ENCODE results near the gene IMPA2. TPM values are rescaled to one million over a fixed set of nuclear protein-coding genes. Genes with fewer than 3 reads are reported as not detected.
"Not testable (repeated sequence)": the region's sequence is repeated elsewhere in the genome, so short reads cannot be mapped to it uniquely, and the experiment has no call there.

Gene IMPA2
- total RNA-seq, 2 experiments from 2014 or later = 1.7 to 2.5 TPM

DNA sequence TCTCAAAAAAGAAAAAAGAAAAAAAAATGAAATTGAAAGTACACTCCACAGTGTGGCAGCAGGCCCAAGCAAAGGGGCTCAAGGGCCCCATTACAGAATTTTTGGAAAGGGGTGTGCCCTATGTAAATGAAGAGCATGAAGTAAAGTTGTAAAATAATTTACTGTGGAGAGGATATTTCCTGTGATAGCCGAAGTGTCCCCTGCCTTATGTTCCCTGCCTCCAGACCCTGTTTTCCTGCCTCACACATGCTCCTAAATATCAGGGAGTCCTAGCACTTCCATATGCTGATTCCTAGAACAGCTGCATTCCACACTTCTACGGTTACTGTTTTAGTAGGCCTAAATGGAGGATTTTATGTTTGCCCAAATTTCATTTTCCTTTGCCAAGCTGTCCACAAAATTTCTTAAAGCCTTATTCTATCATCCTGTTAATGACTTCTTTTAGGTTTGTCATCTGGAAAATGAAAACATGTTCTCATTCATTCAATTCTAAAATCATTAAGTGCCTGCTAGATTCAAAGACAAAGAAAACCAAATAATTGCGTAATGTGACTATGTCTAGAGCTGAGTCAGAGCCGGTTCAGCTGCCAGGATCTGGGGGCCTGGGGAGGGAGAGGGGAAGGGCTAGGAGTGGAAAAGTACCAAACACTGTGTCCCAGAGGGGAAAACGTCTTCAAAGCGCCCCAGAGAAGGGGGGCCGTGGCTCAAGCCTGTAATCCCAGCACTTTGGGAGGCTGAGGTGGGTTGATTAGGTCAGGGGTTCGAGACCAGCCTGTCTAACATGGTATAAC lies 25.9 kb upstream of the IMPA2 start:
- ATAC-seq (ENCODE audit: poor library complexity) (no peak), DNase-seq (no peak)
- Mint-ChIP-seq H3K36me3 (ENCODE audit: low read depth) (no peaks in the 10 kb centered on the region), H3K4me3 (no peak overlapping the region), H3K27me3 (no peaks in the 10 kb centered on the region), H3K9me3 (peaks cover 9% of the 10 kb centered on the region), H3K4me1 (ENCODE audit: low read depth) (no peaks in the 10 kb centered on the region), H3K27ac (no peak overlapping the region)
- ChIA-PET POLR2A (no interaction called here), CTCF (interaction anchor here (1.6 kb wide), 1 partner anchor 40 kb away, joined by 3 read pairs; no protein-coding TSS in a partner anchor)
- Histone ChIP-seq H3K36me3 (ENCODE audit: insufficient read depth, low read length) (no peaks in the 10 kb centered on the region), H3K27me3 (ENCODE audit: control insufficient read depth in 1 of 2, insufficient read depth in 2 of 2, low read length in 2 of 2) (peaks cover 0 to 4% of the 10 kb centered on the region in 2 experiments), H3K4me3 (ENCODE audit: low read length) (no peak overlapping the region), H3K4me1 (ENCODE audit: insufficient read depth, low read length) (no peaks in the 10 kb centered on the region), H3K27ac (ENCODE audit: low read depth in 1 of 2, low read length in 2 of 2) (no peak overlapping the region), H3K9me3 (ENCODE audit: control insufficient read depth in 1 of 2, insufficient read depth in 1 of 2, low read length in 2 of 2) (peaks cover 5 to 11% of the 10 kb centered on the region in 2 experiments)
- intact Hi-C loops (cut with DNase I, micrococcal nuclease) = no loop called here
- TF ChIP-seq, protein P1, sequence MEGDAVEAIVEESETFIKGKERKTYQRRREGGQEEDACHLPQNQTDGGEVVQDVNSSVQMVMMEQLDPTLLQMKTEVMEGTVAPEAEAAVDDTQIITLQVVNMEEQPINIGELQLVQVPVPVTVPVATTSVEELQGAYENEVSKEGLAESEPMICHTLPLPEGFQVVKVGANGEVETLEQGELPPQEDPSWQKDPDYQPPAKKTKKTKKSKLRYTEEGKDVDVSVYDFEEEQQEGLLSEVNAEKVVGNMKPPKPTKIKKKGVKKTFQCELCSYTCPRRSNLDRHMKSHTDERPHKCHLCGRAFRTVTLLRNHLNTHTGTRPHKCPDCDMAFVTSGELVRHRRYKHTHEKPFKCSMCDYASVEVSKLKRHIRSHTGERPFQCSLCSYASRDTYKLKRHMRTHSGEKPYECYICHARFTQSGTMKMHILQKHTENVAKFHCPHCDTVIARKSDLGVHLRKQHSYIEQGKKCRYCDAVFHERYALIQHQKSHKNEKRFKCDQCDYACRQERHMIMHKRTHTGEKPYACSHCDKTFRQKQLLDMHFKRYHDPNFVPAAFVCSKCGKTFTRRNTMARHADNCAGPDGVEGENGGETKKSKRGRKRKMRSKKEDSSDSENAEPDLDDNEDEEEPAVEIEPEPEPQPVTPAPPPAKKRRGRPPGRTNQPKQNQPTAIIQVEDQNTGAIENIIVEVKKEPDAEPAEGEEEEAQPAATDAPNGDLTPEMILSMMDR (IDR thresholded peaks at IDR 0.05) = no peak

DNA sequence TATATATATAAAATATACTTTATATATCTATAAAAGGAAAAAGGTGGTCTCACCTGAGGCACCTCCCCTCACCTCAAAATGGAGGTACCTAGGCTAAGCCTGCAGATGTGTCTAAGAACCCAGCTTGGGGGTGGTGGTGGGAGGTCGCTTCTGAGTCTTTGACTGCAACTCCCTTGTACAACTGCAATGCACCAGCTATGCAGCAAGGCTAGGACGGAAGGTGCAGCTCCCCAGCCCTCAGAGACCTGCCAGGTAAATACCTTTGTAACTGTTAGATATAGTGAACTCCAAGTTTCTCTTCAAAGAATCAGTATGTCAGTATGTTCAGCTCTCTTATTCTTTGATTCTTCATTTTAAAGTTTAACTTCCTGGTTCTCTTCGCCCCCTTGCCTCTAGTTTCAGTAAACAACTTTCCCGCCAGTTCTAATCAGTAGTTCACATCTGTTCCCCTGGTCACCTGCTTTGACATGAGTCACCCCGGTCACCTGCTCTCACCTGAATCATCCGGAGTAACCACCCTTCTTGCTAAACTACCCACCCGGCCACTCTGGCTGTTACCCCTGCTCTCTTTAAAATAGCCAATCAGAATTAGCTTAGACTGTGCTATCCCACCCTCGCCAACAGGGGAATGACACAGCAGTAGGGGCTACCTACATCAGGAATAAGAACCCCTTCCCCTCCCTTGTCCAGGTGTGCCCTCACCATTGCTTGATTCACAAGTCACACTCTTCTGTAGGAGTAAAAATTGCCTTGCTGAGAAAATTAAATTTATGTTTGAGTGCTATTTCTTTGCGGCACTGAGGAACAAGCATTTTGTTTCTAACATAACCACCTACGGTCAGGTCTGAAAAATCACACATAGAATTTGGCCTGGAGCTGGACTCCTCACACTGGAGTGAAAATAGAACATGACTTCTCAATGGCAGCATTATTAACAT lies 24.7 kb upstream of the IMPA2 start:
- H3K36me3 Mint-ChIP-seq (ENCODE audit: low read depth) = no peaks in the 10 kb centered on the region
- H3K27me3 ChIP-seq (ENCODE audit: control insufficient read depth in 1 of 2, insufficient read depth in 2 of 2, low read length in 2 of 2) = peaks cover 0 to 4% of the 10 kb centered on the region in 2 experiments
- ChIA-PET POLR2A (no interaction called here), CTCF (no interaction called here)
- H3K27ac Mint-ChIP-seq = no peak overlapping the region
- H3K9me3 Mint-ChIP-seq = peaks cover 9% of the 10 kb centered on the region
- H3K4me3 ChIP-seq (ENCODE audit: low read length) = no peak overlapping the region
- no peak overlapping the region for H3K4me3 Mint-ChIP-seq
- H3K36me3 ChIP-seq (ENCODE audit: insufficient read depth, low read length) = no peaks in the 10 kb centered on the region
- ATAC-seq (ENCODE audit: poor library complexity) (no peak), DNase-seq (no peak)
- H3K4me1 ChIP-seq (ENCODE audit: insufficient read depth, low read length) = no peaks in the 10 kb centered on the region
- no peak overlapping the region for H3K27ac ChIP-seq (ENCODE audit: low read depth in 1 of 2, low read length in 2 of 2)
- TF ChIP-seq, protein P1 (IDR thresholded peaks at IDR 0.05) = no peak
- peaks cover 5 to 11% of the 10 kb centered on the region in 2 experiments for H3K9me3 ChIP-seq (ENCODE audit: control insufficient read depth in 1 of 2, insufficient read depth in 1 of 2, low read length in 2 of 2)
- intact Hi-C loops (cut with DNase I, micrococcal nuclease) = no loop called here
- no peaks in the 10 kb centered on the region for H3K4me1 Mint-ChIP-seq (ENCODE audit: low read depth)
- H3K27me3 Mint-ChIP-seq = no peaks in the 10 kb centered on the region

DNA sequence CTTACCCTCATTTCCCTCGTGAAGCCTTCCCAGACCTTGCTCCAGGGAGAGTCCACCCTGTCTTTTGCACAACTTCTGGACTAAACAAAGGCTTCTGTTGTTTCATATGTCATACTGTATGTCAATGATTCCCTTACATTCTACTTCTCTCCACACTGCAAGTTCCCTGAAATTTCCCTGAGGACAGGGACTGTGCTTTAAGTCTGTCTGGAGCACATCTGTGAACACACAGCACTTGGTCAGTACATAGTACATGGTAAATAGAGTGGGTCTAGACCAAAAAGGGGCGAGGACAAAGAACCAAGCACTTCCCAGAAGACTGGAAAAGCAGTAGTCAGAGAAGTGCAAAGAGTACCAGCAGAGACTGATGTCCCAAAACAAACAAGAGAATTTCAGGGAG lies 23.7 kb upstream of the IMPA2 start:
- ChIA-PET POLR2A (no interaction called here), CTCF (no interaction called here)
- Mint-ChIP-seq H3K27ac (no peak overlapping the region), H3K27me3 (no peaks in the 10 kb centered on the region), H3K36me3 (ENCODE audit: low read depth) (no peaks in the 10 kb centered on the region), H3K9me3 (peaks cover 9% of the 10 kb centered on the region), H3K4me1 (ENCODE audit: low read depth) (no peaks in the 10 kb centered on the region), H3K4me3 (no peak overlapping the region)
- Histone ChIP-seq H3K27ac (ENCODE audit: low read depth in 1 of 2, low read length in 2 of 2) (no peak overlapping the region), H3K4me1 (ENCODE audit: insufficient read depth, low read length) (no peaks in the 10 kb centered on the region), H3K9me3 (ENCODE audit: control insufficient read depth in 1 of 2, insufficient read depth in 1 of 2, low read length in 2 of 2) (peaks cover 5 to 11% of the 10 kb centered on the region in 2 experiments), H3K4me3 (ENCODE audit: low read length) (no peak overlapping the region), H3K36me3 (ENCODE audit: insufficient read depth, low read length) (no peaks in the 10 kb centered on the region), H3K27me3 (ENCODE audit: control insufficient read depth in 1 of 2, insufficient read depth in 2 of 2, low read length in 2 of 2) (peaks cover 0 to 4% of the 10 kb centered on the region in 2 experiments)
- intact Hi-C loops (cut with DNase I, micrococcal nuclease) = no loop called here
- DNase-seq = no peak
- TF ChIP-seq, protein P1 (IDR thresholded peaks at IDR 0.05) = no peak
- no peak for ATAC-seq (ENCODE audit: poor library complexity)

DNA sequence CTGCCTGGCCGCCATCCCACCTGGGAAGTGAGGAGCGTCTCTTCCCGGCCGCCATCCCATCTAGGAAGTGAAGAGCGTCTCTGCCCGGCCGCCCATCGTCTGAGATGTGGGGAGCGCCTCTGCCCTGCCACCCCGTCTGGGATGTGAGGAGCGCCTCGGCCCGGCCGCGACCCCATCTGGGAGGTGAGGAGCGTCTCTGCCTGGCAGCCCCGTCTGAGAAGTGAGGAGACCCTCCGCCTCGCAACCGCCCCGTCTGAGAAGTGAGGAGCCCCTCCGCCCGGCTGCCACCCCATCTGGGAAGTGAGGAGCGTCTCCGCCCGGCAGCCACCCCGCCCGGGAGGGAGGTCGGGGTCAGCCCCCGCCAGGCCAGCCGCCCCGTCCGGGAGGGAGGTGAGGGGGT lies 21.7 kb upstream of the IMPA2 start:
- H3K27ac ChIP-seq (ENCODE audit: low read depth in 1 of 2, low read length in 2 of 2); H3K36me3 Mint-ChIP-seq (ENCODE audit: low read depth); CTCF ChIA-PET; H3K4me1 ChIP-seq (ENCODE audit: insufficient read depth, low read length); ATAC-seq (ENCODE audit: poor library complexity); H3K36me3 ChIP-seq (ENCODE audit: insufficient read depth, low read length); POLR2A ChIA-PET; H3K9me3 Mint-ChIP-seq; intact Hi-C loops (cut with DNase I, micrococcal nuclease); DNase-seq; H3K4me3 Mint-ChIP-seq; H3K27me3 Mint-ChIP-seq; H3K4me3 ChIP-seq (ENCODE audit: low read length); H3K27ac Mint-ChIP-seq; H3K4me1 Mint-ChIP-seq (ENCODE audit: low read depth); H3K27me3 ChIP-seq (ENCODE audit: control insufficient read depth in 1 of 2, insufficient read depth in 2 of 2, low read length in 2 of 2): not testable (repeated sequence)
- peaks cover 5 to 11% of the 10 kb centered on the region in 2 experiments for H3K9me3 ChIP-seq (ENCODE audit: control insufficient read depth in 1 of 2, insufficient read depth in 1 of 2, low read length in 2 of 2)
